Mesothelial cell of epicardium (in vitro differentiated cells): ENCODE data around the gene FADS2. TPM values are rescaled to one million over a fixed set of nuclear protein-coding genes. Genes with fewer than 3 reads are reported as not detected.

ENCODE experiments used
- DNase-seq, 2 experiments: peaks; one replicate each; pipeline ENCODE4 v3.0.0; 2021; ENCODE audit warnings: low spot score in 2 of 2; ENCODE audit not compliant: unreplicated experiment in 2 of 2
- H3K27ac Mint-ChIP-seq: 2 replicates; pipeline ENCODE4 v1.8.0; 2021; ENCODE audit warnings: mixed read lengths
- H3K27me3 Mint-ChIP-seq: 2 replicates; pipeline ENCODE4 v1.8.0; 2021; ENCODE audit warnings: low read depth, mixed read lengths
- H3K36me3 Mint-ChIP-seq: 2 replicates; pipeline ENCODE4 v1.8.0; 2021; ENCODE audit warnings: mixed read lengths
- H3K4me1 Mint-ChIP-seq: 2 replicates; pipeline ENCODE4 v1.8.0; 2021; ENCODE audit warnings: mixed read lengths
- H3K4me3 Mint-ChIP-seq: 2 replicates; pipeline ENCODE4 v1.8.0; 2021; ENCODE audit warnings: mild to moderate bottlenecking, moderate library complexity, mixed read lengths
- H3K9me3 Mint-ChIP-seq: 2 replicates; pipeline ENCODE4 v1.8.0; 2021; ENCODE audit warnings: mixed read lengths
- CTCF ChIP-seq: fragments of 200-600 bp; sonication (generic); IDR thresholded peaks from one replicate; pipeline ENCODE4 v1.5.0; 2021; ENCODE audit warnings: antibody characterized with exemption; ENCODE audit not compliant: unreplicated experiment
- total RNA-seq: library from RNA; stranded (reverse); gene quantifications from 3 replicates; pipeline ENCODE4 v1.2.1, GENCODE V29; 2021

FADS2 gene
- total RNA-seq, 1 donor from 2014 or later = 337 TPM

GRCh38 chr11:61838921-61839320, 10.8 kb downstream of the FADS2 start:
- TF ChIP-seq CTCF = no peak
- Mint-ChIP-seq H3K36me3 (peaks cover 44% of the 10 kb centered on the region), H3K9me3 (peaks cover 4% of the 10 kb centered on the region), H3K4me1 (peaks cover 15% of the 10 kb centered on the region), H3K27me3 (no peaks in the 10 kb centered on the region), H3K4me3 (no peak overlapping the region), H3K27ac (no peak overlapping the region)
- no peak for DNase-seq

GRCh38 chr11:61839742-61840141, 11.6 kb downstream of the FADS2 start:
- H3K36me3 Mint-ChIP-seq = peaks cover 44% of the 10 kb centered on the region
- no peak for TF ChIP-seq CTCF
- no peak overlapping the region for H3K27ac Mint-ChIP-seq

GRCh38 chr11:61840371-61840770, 12.3 kb downstream of the FADS2 start:
- Mint-ChIP-seq H3K4me1 (peaks cover 4% of the 10 kb centered on the region), H3K27me3 (no peaks in the 10 kb centered on the region), H3K4me3 (no peak overlapping the region), H3K9me3 (peaks cover 4% of the 10 kb centered on the region), H3K27ac (no peak overlapping the region), H3K36me3 (peaks cover 44% of the 10 kb centered on the region)
- TF ChIP-seq CTCF = no peak
- no peak for DNase-seq

More at GRCh38 chr11:61839742-61840141, 11.6 kb downstream of the FADS2 start:
- DNase-seq = no peak
- no peak overlapping the region for H3K4me3 Mint-ChIP-seq
- H3K9me3 Mint-ChIP-seq = peaks cover 4% of the 10 kb centered on the region
- H3K27me3 Mint-ChIP-seq = no peaks in the 10 kb centered on the region
- H3K4me1 Mint-ChIP-seq = peaks cover 8% of the 10 kb centered on the region

GRCh38 chr11:61841636-61842527, 13.8 kb downstream of the FADS2 start:
- H3K27ac Mint-ChIP-seq = no peak overlapping the region
- DNase-seq = no peak
- no peaks in the 10 kb centered on the region for H3K27me3 Mint-ChIP-seq
- TF ChIP-seq CTCF = no peak
- no peaks in the 10 kb centered on the region for H3K4me1 Mint-ChIP-seq
- H3K9me3 Mint-ChIP-seq = peaks cover 4% of the 10 kb centered on the region
- H3K4me3 Mint-ChIP-seq = no peak overlapping the region
- H3K36me3 Mint-ChIP-seq = peaks cover 52% of the 10 kb centered on the region

- H3K4me3 Mint-ChIP-seq = no peak overlapping the region
- no peaks in the 10 kb centered on the region for H3K4me1 Mint-ChIP-seq
- TF ChIP-seq CTCF = no peak
- H3K36me3 Mint-ChIP-seq = peaks cover 54% of the 10 kb centered on the region
- DNase-seq = no peak
- H3K9me3 Mint-ChIP-seq = peaks cover 4% of the 10 kb centered on the region
- no peaks in the 10 kb centered on the region for H3K27me3 Mint-ChIP-seq
- no peak overlapping the region for H3K27ac Mint-ChIP-seq
Observed at GRCh38 chr11:61842528-61842820, 14.4 kb downstream of the FADS2 start.
